ENCODE results near the gene ACTG1. TPM values are rescaled to one million over a fixed set of nuclear protein-coding genes. Genes with fewer than 3 reads are reported as not detected.

The ACTG1 gene
- total and polyA plus RNA-seq, 9 of the 15 experiments (the other 6 are each of a cell fraction or from before 2014, with no cell fraction given), result 224 to 1,775 (median 568) TPM

DNA sequence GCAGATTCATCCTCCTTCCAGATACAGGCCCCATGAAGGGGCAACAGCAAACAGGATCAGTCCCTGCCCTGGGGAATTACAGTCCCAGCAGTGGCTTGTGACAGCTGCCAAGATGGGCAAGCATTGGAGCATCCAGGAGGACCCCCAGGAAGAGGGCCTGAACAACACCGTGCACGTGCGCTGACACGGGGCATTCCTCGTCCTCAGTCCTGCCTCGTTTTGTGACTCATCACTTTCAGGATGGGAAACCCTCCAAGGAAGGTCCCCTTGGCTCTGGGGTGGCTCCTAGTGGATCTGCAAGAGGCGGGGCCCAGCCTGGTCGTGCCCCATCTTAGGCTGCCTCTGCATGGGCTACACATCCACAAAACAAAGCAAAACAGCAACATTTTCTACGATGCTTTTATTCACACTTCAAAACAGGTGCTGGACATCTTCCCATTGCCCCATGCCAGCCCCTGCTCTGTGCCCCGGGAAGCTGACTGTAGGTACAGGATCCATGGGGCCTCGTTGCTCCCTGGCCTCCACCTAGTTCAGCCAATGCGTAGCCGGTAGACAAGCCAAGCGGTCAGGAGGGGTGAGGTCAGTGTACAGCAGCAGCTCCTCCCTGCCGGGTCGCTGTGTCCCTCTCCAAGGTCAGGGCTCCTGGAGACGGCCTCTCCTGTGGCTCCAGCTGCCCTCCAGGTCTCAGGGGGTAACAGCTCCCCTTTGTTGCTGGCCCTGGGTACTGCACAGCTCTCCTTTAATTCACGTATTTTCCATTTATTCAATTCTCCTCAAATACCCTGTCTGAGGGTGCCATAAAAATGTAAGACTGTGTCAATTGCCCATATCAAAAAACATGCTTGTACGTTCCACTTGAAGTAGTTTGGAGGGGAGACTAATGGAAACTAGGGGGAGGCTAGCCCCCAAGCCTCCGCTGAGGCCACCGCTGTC is 32.2 kb downstream of the ACTG1 start (continued):
- TF ChIP-seq ZBTB8A (IDR thresholded peaks at IDR 0.05; ENCODE audit: partially characterized antibody) (no peak), TCFL5 (CRISPR knock-in tag; conservative IDR thresholded peaks at IDR 0.05) (no peak), CBFA2T2 (conservative IDR thresholded peaks at IDR 0.05) (no peak), CCAR2 (IDR thresholded peaks at IDR 0.05; ENCODE audit: low read depth, low read length) (no peak), MAFG (tag; conservative IDR thresholded peaks at IDR 0.05) (peak; percentile 46; the same call in 1 of the 2 replicates), ZNF76 (CRISPR knock-in tag; IDR thresholded peaks at IDR 0.05; ENCODE audit: borderline replicate concordance) (no peak), RFX7 (CRISPR knock-in tag; IDR thresholded peaks at IDR 0.05) (no peak), ZNF507 (tag; conservative IDR thresholded peaks at IDR 0.05) (no peak), HDGF (IDR thresholded peaks at IDR 0.05) (no peak), RBM14 (IDR thresholded peaks at IDR 0.05; ENCODE audit: borderline replicate concordance, insufficient read depth, low read depth, low read length) (no peak), HNRNPK (IDR thresholded peaks at IDR 0.05; ENCODE audit: low read depth, low read length, poor library complexity, severe bottlenecking) (no peak), ZNF133 (CRISPR knock-in tag; IDR thresholded peaks at IDR 0.05) (no peak), ZNF75A (CRISPR knock-in tag; IDR thresholded peaks at IDR 0.05) (no peak), MED1 (CRISPR knock-in tag; IDR thresholded peaks at IDR 0.05; ENCODE audit: borderline replicate concordance) (no peak), PHF20 (IDR thresholded peaks at IDR 0.05; ENCODE audit: partially characterized antibody) (no peak), ZNF431 (CRISPR knock-in tag; IDR thresholded peaks at IDR 0.05) (no peak), SREBF1 (IDR thresholded peaks at IDR 0.05; ENCODE audit: borderline replicate concordance, low read depth, low read length) (no peak), TRIM24 (IDR thresholded peaks at IDR 0.05) (no peak), DMBX1 (CRISPR knock-in tag; IDR thresholded peaks at IDR 0.05; ENCODE audit: borderline replicate concordance) (no peak)
- TF ChIP-seq, protein P1, sequence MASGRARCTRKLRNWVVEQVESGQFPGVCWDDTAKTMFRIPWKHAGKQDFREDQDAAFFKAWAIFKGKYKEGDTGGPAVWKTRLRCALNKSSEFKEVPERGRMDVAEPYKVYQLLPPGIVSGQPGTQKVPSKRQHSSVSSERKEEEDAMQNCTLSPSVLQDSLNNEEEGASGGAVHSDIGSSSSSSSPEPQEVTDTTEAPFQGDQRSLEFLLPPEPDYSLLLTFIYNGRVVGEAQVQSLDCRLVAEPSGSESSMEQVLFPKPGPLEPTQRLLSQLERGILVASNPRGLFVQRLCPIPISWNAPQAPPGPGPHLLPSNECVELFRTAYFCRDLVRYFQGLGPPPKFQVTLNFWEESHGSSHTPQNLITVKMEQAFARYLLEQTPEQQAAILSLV (tag; IDR thresholded peaks at IDR 0.05), result no peak
- TF ChIP-seq, protein P2, sequence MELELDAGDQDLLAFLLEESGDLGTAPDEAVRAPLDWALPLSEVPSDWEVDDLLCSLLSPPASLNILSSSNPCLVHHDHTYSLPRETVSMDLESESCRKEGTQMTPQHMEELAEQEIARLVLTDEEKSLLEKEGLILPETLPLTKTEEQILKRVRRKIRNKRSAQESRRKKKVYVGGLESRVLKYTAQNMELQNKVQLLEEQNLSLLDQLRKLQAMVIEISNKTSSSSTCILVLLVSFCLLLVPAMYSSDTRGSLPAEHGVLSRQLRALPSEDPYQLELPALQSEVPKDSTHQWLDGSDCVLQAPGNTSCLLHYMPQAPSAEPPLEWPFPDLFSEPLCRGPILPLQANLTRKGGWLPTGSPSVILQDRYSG (tag; conservative IDR thresholded peaks at IDR 0.05; ENCODE audit: low read depth), result no peak
- TF ChIP-seq, protein P3, sequence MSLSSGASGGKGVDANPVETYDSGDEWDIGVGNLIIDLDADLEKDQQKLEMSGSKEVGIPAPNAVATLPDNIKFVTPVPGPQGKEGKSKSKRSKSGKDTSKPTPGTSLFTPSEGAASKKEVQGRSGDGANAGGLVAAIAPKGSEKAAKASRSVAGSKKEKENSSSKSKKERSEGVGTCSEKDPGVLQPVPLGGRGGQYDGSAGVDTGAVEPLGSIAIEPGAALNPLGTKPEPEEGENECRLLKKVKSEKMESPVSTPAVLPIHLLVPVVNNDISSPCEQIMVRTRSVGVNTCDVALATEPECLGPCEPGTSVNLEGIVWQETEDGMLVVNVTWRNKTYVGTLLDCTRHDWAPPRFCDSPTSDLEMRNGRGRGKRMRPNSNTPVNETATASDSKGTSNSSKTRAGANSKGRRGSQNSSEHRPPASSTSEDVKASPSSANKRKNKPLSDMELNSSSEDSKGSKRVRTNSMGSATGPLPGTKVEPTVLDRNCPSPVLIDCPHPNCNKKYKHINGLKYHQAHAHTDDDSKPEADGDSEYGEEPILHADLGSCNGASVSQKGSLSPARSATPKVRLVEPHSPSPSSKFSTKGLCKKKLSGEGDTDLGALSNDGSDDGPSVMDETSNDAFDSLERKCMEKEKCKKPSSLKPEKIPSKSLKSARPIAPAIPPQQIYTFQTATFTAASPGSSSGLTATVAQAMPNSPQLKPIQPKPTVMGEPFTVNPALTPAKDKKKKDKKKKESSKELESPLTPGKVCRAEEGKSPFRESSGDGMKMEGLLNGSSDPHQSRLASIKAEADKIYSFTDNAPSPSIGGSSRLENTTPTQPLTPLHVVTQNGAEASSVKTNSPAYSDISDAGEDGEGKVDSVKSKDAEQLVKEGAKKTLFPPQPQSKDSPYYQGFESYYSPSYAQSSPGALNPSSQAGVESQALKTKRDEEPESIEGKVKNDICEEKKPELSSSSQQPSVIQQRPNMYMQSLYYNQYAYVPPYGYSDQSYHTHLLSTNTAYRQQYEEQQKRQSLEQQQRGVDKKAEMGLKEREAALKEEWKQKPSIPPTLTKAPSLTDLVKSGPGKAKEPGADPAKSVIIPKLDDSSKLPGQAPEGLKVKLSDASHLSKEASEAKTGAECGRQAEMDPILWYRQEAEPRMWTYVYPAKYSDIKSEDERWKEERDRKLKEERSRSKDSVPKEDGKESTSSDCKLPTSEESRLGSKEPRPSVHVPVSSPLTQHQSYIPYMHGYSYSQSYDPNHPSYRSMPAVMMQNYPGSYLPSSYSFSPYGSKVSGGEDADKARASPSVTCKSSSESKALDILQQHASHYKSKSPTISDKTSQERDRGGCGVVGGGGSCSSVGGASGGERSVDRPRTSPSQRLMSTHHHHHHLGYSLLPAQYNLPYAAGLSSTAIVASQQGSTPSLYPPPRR (CRISPR knock-in tag; IDR thresholded peaks at IDR 0.05; ENCODE audit: borderline replicate concordance), result no peak; the same call in 1 of the 2 replicates

Data from K562 (cell line).